ENCODE data around the gene COL24A1.

GRCh38 chr1:85940656-85941306 is 215.8 kb downstream of the COL24A1 start:
- TF ChIP-seq POLR2A (IDR thresholded peaks at IDR 0.05) (no peak), CTCF (IDR thresholded peaks at IDR 0.05) (no peak), POLR2AphosphoS5 (IDR thresholded peaks at IDR 0.05) (no peak)

Data from breast epithelium (tissue), 3 donors.